HG02759 (cell line): ENCODE measurements around the gene TNFRSF14.

ENCODE experiments used
- ATAC-seq: cut with Tn5 transposase; IDR thresholded peaks from one replicate; pipeline ENCODE4 v1.9.1; 2021; ENCODE audit warnings: mild to moderate bottlenecking, moderate library complexity; ENCODE audit not compliant: unreplicated experiment

Gene TNFRSF14

GRCh38 chr1:2611621-2612437 lies 55.7 kb downstream of the TNFRSF14 start:
- no peak for ATAC-seq

- no peak for ATAC-seq
Observed at GRCh38 chr1:2612591-2613365, 56.6 kb downstream of the TNFRSF14 start.
